HPDE6-E6E7 (cell line): ENCODE results near the gene DCST2.
"Not testable (repeated sequence)": the region's sequence is repeated elsewhere in the genome, so short reads cannot be mapped to it uniquely, and the experiment has no call there.

Experiments used
- DNase-seq: peaks from one replicate; pipeline ENCODE4 v3.0.0; 2011; ENCODE audit warnings: missing footprints; ENCODE audit errors: extremely low spot score

The DCST2 gene

DNA sequence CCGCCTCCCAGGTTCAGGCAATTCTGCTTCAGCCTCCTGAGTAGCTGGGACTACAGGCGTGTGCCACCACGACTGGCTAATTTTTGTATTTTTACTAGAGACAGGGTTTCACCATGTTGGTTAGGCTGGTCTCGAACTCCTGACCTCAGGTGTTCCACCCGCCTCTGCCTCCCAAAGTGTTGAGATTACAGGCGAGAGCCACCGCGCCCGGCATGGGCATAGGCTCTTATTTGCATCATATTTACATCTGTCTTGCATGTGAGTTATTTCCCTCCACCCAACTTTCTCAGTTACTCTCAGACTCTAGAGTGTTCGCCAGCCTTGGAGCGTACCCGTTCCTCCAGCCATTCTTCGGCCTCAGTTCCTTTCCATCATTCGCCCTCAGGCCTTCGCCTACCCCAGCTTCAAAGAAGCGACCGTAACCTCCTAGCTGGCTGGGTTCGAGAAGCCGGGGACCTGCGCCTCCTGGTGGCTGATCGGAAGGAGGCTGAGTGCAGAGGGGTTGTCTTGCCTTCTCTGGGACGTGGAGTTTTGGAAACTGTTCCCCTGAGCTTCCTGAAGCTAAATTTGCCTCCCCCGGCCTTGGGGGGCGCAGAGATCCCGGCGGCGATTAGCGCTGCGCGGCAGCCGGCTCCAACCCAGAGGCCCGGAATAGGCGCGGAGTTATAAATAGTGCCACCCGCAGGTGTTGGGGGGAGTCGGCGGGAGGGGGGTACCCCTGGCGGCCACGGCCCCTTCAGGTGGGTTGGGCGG lies 34.6 kb downstream of the DCST2 start:
- no peak for DNase-seq

DNA sequence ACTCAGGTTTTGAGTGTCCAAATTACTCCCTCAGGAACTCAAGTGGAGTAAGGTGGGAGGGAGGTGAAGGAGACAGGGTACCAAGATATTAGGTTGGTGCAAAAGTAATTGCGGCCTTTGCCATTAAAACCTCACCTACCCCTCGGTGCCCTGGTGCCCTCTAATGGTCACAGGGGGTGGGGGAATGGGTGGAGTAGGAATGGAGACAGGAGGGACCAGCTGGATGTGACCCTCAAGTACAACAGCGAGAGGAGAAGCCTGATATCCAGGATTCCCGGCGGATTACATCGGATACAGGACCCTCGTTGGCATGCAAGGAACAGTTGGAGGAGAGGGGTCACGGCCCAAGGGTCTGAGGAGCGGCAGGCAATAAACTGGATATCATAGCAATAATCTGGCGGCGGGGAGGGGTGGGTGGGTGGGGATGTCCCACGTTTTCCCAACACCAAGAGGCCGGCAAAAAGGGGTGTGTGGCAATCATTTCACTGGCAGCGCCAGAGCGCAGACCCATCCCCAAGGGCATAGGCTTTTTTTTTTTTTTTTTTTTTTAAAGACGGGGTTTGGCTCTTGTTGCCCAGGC lies 35.3 kb downstream of the DCST2 start:
- no peak for DNase-seq

DNA sequence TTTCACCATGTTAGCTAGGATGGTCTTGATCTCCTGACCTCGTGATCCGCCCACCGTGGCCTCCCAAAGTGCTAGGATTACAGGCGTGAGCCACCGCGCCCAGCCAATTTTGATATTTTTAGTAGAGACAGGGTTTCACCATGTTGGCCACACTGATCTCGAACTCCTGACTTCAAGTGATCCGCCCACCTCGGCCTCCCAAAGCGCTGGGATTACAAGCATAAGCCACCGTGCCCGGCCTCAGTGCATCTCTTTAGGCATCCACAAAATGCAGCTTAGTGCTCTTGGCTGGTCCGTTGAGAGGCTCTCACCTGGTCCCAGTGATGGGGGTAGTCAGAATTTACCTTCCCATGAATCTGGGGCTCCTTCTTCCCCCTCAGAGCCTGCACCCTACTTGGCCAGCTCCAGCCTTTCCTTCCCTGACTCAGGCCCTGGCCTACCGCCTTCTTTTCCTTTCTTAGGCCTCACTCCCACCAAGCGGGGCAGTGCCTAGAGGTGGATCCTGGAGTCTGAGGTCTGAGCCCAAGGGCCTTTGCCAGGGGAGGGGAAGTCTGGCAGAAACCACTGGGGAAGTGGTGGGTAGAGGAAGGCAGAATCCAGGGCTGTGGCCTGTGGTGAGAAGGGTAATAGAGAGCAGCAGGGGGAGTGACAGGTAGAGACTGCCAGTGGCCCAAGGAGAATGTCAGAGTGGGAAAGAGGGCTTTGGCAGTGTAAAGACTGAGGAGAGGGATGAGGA lies 36.4 kb downstream of the DCST2 start:
- DNase-seq = no peak

DNA sequence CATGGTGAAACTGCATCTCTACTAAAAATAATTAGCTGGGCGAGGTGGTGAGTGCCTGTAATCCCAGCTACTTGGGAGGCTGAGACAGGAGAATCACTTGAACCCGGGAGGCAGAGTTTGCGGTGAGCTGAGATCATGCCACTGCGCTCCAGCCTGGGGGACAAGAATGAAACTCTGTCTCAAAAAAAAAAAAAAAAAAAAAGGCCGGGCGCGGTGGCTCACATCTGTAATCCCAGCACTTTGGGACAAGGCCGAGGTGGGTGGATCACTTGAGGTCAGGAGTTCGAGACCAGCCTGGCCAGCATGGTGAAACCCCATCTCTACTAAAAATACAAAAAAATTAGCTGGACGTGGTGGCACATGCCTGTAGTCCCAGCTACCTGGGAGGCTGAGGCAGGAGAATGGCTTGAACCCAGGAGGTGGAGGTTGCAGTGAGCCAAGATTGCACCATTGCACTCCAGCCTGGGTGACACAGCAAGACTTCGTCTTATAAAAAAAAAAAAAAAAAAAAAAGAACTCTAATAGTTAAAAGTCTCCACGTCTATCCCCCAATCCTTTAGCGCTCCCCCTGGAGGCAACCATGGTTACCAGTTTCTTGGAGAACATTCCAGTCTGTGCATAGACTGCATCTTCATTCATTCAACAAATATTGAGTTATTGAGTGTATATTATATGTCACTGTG lies 38.1 kb downstream of the DCST2 start:
- not testable (repeated sequence) for DNase-seq

DNA sequence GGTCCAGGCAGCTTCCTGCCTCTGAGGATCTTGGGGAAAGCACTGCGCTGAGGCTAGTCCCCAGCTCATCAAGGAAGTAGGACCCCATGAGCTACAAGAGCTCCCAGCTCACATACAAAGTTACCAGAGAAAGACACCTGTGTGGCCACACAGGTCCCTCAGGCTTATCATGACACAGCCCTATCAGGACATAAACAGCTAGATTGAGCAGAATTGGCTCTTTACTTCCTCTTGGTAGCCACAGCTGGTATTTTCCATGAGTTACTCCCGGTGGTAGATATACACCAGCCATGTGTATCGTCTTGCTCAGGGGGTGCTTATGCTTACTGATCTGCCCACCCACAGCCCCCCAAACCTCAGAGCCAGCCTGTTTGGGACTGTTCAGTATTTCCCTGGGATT lies 39.0 kb downstream of the DCST2 start:
- DNase-seq = no peak

DNA sequence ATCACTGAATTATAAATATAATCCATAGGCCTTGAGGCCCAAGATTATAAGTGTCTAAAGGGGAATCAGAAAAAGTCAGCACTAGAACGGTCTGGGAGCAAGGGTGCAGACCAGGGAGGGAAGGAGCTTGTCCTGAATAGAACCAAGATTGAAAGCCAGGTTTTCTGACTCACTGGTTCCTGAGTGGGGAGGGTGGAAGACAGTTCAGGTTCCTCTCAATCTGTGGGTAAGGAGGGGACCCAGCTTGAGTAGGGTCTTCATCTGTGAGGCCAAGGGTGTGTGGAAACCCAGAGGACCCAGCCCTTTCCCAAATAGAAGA lies 39.4 kb downstream of the DCST2 start:
- DNase-seq = no peak

DNA sequence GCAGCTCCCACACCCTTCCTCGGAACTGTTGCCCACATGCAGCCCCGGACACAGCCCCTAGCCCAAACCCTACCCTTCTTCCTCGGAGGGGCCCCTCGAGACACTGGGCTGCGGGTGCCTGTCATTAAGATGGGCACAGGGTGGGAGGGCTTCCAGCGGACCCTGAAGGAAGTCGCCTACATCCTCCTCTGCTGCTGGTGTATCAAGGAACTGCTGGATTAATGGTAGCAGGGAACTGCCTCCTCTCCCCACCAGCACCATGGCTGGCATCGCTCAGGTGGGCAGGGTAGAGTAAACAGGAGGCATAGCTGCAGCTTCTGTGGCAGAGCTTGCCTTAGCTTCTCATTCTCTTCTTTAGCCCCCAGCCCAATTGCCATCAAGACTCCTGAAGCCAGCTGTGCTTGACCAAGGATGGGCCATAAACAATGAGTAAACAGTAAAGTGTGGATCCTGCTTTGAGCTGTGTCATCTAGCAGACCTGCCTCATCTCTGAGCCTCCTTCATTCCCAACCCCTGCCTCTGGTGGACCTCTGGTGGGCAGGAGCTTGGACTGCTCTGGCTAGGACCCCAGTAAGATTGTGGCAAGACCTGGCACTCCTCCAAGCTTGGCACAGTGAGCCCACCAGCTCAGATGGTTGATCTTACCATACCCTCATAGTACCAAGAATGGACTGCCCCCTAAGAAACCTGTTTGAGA lies 39.9 kb downstream of the DCST2 start, which contains the start of gene LENEP:
Gene LENEP (plus strand): TSS at position 15 of the 697 bp plus-strand sequence. CDS start 22 bp downstream, at position 37.
- no peak for DNase-seq

DNA sequence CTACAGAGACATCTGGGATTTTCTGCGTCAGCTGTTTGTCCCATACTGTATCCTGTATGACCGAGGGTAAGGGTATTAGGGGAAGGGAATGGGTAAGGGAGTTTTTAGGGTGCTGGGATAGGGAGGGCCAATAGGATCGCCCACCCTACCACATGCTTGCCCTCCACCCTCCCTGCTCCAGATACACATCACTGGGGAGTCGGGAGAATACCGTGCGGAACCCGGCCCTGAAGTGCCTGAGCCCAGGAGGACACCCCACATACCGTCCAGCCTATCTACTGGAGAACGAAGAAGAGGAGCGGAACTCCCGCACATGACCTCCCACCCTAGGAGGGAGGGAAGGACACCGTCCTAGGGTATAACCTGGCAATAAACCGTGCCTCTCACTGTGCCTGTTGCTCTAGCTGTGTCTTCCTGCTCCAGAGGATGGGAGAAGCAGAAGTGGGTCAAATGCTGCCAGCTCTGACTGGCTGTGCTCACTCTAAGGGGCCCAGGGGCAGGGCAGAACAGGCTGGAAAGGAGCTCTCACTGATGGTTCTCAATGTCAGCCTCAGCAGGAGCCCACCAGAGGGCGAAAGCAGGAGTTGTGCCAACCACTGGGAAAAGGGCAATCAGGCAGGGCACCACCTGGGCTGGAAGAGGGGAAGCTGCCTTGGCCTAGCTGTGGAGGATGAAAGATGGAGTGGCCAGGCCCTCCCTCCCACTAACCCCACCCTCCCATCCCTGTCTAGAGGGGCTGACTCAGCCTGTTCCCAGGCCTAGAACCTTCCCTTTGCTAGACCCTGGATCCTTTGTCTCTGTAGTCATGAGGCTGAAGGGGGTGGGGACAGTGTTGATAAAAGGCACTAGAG lies 40.6 kb downstream of the DCST2 start:
- DNase-seq = no peak

DNA sequence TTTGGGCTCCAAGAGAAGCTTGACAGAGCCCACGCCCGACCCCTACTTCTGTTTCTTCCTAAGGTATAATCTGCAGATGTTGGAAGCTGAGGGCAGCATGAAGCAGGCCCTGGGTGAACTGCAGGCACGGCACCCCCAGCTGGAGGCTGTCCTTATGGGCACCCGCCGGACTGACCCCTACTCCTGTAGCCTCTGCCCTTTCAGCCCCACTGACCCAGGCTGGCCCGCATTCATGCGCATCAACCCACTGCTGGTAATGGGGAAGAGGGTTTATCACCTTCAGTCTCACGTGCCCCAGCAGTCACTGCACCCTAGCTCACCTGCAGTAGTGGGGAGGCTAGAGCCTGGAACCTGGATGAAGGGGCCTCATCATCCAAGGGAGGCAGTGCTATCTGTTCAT lies 43.3 kb downstream of the DCST2 start:
- no peak for DNase-seq

DNA sequence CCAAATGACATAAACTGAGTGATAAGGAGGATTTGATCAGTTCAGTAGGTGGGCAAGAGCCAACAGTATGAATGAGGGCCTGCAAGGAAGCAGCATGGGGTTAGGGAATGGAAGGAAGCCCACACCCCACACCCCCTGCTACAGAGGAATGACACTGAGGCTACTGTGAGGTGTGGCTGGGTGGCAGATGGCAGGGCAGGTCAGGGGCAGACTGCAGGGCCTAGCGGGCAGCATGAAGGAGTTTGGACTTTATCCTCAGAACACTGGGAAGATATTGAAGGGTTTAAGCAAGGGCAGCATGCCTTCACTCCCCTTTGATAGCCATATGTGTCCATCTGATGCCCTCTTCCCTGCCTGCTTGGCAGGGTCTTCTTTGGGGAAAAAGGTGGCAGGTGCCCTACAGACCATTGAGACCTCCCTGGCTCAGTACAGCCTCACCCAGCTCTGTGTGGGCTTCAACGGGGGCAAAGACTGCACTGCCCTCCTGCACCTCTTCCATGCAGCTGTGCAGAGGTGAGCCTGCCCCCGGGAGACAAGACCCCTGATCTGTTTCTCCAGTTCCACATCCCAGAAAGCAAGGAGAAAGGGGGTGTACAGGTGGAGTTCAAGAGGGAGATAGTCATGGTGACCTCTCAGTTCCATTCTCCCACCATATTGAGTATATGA lies 44.3 kb downstream of the DCST2 start:
- DNase-seq = no peak

DNA sequence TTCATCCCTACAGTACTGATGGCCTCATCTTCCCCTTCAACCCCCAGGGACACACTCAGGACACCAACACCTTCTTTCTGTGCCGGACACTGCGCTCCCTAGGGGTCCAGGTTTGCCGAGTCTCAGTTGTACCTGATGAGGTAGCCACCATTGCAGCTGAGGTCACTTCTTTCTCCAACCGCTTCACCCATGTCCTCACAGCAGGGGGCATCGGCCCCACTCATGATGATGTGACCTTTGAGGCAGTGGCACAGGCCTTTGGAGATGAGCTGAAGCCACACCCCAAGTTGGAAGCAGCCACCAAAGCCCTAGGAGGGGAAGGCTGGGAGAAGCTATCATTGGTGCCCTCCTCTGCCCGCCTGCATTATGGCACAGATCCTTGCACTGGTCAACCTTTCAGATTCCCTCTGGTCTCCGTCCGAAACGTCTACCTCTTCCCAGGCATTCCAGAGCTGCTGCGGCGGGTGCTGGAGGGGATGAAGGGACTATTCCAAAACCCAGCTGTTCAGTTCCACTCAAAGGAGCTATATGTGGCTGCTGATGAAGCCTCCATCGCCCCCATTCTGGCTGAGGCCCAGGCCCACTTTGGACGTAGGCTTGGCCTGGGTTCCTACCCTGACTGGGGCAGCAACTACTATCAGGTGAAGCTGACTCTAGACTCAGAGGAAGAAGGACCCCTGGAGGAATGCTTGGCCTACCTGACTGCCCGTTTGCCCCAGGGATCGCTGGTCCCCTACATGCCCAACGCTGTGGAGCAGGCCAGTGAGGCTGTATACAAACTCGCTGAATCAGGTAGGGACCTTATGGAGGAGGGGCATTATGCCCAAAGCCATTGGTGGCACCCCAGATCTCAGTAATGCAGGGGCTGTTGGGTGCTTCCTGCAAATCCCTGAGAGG lies 45.3 kb downstream of the DCST2 start:
- no peak for DNase-seq

DNA sequence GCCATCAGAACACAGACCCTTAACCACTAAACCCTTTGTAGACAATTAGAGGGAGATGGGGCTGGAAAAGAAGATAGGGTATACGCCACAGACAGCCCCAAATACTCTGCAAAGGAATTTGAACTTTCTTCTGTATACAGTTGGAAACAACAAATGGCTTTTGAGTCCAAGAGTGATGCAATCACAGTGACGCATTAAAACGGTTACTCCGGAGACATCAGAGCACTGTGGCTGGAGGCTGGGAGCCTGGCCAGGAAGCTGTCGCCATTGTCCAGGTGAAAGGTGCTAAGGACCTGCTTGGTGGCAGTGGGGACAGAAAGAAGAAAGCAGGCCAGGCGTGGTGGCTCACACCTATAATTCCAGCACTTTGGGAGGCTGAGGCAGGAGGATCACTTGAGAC lies 46.3 kb downstream of the DCST2 start:
- DNase-seq = no peak

DNA sequence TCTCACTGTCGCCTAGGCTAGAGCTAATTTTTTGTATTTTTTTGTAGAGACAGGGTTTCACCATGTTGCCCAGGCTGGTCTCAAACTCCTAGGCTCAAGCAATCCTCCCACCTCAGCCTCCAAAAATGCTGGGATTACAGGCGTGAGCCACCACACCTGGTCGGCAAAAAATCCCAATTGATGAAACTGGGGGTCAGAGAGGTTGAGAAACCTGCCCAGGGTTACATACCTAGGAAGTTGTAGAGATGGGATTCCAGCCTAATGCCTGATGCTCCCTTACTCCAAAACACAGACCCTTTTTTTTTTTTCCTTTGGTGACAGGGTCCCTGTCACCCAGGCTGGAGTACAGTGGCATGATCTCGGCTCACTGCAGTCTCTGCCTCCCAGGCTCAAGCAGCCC lies 46.8 kb downstream of the DCST2 start:
- not testable (repeated sequence) for DNase-seq

DNA sequence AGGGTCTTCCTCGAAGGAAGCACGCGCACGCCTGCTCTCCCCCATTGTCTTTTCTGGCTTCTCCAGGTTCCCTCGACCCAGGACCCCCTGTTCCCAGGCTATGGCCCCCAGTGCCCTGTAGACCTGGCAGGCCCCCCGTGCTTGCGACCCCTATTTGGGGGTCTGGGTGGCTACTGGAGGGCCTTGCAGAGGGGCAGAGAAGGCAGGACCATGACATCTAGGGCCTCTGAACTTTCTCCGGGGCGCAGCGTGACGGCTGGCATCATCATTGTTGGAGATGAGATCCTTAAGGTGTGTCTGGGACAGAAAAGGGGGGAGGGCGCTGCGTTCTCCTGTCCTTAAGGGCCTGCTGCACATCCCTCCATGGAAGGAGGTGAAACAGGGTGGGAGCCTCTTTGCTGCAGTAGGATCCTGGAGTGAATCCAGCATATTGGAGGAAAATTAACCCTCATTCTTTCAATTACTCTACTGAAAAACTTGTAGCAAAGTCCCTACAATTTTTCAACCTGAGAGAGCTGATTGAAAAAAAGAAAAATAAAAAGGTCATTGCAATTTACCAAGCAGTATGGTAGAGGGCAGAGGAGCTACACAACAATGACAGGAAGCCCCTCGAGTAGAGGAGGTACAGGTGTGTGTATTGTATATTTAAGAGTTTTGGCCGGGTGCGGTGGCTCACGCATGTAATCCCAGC lies 49.7 kb downstream of the DCST2 start:
- no peak for DNase-seq

DNA sequence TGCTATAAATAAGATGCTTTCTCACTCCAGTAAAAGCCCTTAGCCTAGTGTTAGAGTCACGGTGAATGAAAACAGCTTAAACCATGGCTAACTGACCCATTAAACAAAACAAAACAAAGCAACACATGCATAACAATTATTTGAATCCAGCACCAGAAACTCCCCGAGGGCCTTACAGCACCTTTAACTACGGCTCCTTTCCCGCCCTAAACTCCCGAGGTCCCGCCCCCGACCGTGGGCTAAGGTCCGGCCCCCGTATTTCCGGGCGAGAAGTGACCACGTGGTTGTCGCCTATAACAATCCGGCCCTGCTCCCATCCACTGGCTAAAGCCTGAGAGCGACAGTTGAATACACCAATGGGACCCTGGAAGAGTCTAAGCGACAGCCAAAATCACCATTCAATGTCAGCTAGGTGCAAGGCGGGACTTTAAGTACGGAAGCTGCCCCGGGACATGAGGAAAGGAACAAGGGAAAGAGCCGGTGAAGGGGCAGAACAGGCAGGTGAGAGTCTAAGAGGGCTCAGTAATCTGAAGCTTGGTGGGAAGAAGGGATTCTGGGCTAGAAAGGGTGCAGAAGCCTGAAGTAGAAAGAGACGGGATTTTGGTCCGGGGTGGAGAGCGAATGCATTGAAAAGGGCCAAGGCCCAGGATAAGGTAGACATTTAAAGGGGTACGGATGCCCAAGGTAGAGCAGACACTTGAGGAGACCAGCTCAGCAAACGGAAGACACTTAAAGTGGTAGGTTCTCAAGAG lies 50.5 kb downstream of the DCST2 start, which contains the start of gene FLAD1:
Gene FLAD1 (plus strand): TSS at position 448 of the 752 bp plus-strand sequence. CDS start 351 bp downstream, outside the sequence.
- DNase-seq = peak; percentile 100

DNA sequence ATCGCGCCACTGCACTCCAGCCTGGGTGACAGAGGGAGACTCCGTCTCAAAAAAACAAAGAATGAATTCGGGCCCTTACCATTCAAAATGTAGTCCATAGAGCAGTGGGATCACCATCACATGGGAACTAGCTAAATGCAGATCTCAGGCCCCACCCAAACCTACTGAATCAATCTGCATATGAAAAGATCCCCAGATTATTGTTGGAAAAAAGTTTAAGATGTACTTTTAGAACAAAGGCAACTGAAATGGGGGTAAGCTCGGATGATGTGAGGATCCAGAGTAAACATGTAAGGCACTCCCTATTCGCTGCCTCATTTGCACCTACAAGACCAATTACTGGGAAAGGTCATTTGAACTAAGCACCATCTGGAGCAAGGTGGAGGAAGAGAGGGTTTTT lies 51.2 kb downstream of the DCST2 start:
- DNase-seq = no peak

DNA sequence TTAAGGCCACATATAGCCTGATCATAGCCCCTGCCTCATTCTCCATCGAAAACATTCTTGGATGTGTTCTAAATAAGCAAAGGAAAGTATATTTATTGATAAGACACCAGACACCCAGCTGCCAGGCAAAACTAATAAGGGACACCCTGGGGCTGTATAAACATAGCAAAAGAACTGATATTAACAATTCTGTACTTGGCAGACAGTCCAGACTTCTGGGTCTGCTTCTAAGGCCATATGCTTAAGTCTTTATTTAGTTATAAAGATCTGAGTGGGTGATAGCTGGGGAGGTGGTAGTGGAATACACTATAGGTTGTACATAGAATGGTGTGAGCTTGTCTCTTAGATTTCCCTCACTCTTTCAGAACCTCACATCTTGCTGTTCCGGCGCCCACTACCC lies 55.2 kb downstream of the DCST2 start:
- DNase-seq = no peak

DNA sequence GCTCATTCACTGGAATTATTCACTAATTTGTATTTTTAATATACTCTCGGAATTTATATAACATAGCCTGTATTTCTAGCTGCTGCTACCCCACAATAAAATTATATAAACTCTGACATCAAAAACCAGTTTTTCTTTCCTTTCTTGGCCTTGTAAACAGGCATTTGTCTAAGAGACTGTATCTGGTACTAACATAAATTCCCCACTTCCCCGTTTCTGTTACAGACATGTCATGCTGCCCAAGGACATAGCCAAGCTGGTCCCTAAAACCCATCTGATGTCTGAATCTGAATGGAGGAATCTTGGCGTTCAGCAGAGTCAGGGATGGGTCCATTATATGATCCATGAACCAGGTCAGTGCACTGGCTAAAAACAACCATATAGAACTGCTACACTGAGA lies 55.8 kb downstream of the DCST2 start:
- not testable (repeated sequence) for DNase-seq
